ENCODE results near the gene DHRS3.

GRCh38 chr1:12547586-12548225 lies 70.3 kb downstream of the DHRS3 start:
- no peak for TF ChIP-seq EP300 (IDR thresholded peaks at IDR 0.05)
- no peak for TF ChIP-seq POLR2A (IDR thresholded peaks at IDR 0.05)
